NCI-H2196 treated with DMSO at 0.1 percent for 48 hours (cell line): ENCODE results near the gene CSTB.

Experiments
- DNase-seq: peaks from one replicate; lab custom pipeline; 2025; ENCODE audit not compliant: unreplicated experiment; lab: John Stamatoyannopoulos, UW

The CSTB gene

GRCh38 chr21:43752758-43753438 lies 23.2 kb downstream of the CSTB start:
- DNase-seq = no peak

- DNase-seq = no peak
Measured at GRCh38 chr21:43751955-43752591, 24.0 kb downstream of the CSTB start.

GRCh38 chr21:43750339-43751033 lies 25.6 kb downstream of the CSTB start:
- no peak for DNase-seq

GRCh38 chr21:43749651-43750262 lies 26.4 kb downstream of the CSTB start:
- no peak for DNase-seq

GRCh38 chr21:43748622-43749021 lies 27.5 kb downstream of the CSTB start:
- no peak for DNase-seq

GRCh38 chr21:43745772-43746517 lies 30.2 kb downstream of the CSTB start:
- no peak for DNase-seq

GRCh38 chr21:43744725-43745124 lies 31.4 kb downstream of the CSTB start:
- DNase-seq = no peak

- no peak for DNase-seq
Measured at GRCh38 chr21:43743947-43744346, 32.2 kb downstream of the CSTB start.

GRCh38 chr21:43741423-43742096 lies 34.5 kb downstream of the CSTB start:
- no peak for DNase-seq

GRCh38 chr21:43740497-43741156 lies 35.5 kb downstream of the CSTB start:
- peak; percentile 62 for DNase-seq

- no peak for DNase-seq
Measured at GRCh38 chr21:43739621-43740435, 36.3 kb downstream of the CSTB start.

- no peak for DNase-seq
Measured at GRCh38 chr21:43737158-43737950, 38.8 kb downstream of the CSTB start.

- no peak for DNase-seq
Measured at GRCh38 chr21:43736224-43736883, 39.8 kb downstream of the CSTB start.

GRCh38 chr21:43735236-43736091 lies 40.6 kb downstream of the CSTB start:
- no peak for DNase-seq

GRCh38 chr21:43734928-43735229 lies 41.2 kb downstream of the CSTB start:
- no peak for DNase-seq

GRCh38 chr21:43734131-43734927 lies 41.8 kb downstream of the CSTB start:
- peak; percentile 34 for DNase-seq
